GM19438 (cell line): ENCODE results near the gene VPS18.

Experiments
- ATAC-seq: cut with Tn5 transposase; IDR thresholded peaks from one replicate; pipeline ENCODE4 v1.9.1; 2021; ENCODE audit warnings: low read depth; ENCODE audit not compliant: unreplicated experiment

The VPS18 gene

DNA sequence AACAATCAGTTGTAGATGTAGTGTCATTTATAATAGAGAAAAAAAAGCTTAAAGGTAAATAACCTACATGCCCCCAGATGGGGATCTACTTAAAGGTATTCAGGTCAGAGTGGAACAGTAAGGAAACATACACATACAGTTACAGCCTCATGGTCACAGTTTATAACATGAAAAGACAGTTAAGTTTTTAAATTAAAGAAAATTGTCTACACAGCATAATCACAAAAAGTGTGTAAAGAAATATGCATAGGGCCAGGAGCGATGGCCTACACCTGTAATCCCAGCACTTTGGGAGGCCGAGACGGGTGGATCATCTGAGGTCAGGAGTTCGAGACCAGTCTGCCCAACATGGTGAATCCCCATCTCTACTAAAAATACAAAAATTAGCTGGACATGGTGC, 27.1 kb upstream of the VPS18 start:
- ATAC-seq, result no peak

DNA sequence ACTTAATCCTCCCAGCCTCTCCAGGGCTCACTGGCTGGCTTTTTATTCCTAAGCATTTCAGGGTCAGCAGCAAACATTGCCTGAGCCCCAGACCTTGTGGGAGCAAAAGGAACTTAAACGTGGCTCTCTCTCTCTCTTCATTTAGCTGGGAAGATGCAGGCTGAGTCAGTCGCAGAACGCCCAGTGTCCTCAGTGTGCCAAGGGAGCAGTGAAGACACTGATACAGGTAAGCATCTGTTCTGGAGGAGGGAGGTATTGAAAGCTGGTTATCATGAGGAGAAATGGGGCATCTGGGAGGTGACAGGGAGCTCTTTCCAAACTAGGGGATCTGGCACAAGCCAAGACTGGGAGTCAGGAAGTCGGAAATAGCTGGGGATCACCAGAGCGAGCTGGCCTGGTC, 24.6 kb upstream of the VPS18 start:
- ATAC-seq, result no peak

DNA sequence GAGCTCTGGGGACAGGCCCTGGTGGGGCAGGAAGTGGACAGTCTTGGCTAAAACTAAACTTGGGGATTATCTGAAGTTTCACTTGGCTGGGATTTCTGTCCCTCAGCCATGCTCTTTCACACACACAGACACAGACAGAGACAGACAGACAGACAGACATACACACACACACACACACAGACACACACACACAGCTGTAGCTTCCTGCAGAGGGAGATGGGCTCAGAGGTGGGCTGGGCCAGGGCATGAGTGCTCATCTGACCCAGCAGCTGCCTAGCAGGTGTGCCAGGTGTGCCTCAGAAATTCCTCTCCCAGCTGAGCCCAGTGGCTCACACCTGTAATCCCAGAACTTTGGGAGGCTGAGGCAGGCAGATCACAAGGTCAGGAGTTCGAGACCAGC, 23.5 kb upstream of the VPS18 start:
- ATAC-seq, result no peak

DNA sequence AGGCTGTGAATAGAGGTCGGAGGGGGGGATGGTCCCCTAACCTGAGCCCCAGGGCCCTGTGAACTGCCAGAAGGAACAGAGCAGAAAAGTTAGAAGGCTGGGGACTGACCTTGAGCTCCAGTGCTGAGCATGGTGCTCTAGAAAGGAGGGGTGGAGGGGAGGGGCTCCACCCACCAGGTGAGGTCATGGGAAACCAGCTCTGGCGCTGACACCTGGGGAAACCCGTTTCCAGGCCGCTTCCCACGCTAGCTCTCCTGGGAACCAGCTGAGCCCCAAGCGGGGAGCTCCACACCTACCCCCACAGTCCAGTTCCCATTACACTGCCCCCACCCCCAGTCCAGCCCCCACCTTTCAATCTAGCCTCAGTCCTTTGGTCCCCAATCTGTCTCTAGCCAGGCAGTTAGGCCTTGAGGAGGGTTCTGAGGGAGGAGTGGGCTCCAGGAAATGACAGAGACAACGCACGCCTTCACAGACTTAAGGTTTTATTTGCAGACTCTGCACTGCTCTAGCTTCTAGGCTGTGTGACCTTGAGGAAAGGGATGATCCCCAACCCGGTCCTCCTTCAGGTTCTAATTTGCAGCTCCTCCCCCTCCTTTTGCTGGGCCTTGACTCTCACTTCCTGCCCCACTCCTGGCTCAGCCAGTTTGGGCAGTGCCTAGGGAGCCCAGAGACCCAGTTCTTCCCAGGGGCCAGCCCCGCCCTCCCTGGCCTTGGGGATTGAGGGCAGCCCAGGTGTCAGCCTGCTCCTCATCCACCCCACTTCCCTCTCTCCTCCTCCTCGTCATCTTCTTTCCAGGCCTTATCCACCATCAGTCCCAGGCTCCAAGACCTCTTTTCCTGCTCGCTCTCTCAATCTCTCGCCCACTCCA, 22.3 kb upstream of the VPS18 start:
- peak; percentile 41 for ATAC-seq

DNA sequence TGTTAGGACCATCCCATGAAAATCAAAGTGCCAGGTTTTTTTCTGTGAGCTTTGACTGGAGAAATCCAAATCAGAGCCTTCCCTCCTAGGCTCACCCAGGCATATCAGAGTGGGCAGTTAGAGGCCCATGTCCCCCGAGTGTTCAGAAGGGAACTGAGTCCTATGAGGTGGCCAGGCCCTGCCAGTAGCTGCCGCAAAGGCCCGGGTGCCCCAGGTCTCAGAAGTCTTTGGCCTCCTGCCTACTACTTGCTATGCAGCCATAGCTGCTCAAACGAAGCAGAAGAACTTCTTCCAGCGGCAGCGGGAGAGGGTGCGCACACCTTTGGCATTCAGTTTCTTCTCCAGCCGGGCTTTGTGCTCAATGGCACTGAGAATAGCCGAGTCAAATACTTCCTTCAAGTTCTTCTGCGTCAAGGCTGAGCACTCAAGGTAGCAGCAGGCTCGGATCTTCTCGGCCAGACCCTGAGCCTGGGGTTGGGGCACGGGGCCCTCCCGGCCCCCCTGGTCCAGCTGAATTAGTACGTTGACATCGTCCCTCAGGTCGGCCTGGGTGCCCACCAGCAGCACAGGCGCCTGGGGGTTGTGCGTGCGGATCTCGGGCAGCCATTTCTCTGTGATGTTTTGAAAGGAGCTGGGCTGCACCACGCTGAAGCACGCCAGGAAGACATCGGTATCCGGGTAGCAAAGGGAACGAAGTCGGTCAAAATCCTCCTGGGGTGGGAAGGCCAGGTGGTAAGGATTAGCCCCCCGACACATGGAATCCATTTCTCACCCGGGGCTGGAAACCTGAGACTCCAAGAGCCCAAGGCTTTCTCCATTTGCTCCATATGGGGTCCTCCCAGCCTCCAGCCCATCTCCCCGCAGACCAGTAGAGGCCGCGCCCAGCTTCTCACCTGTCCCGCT, 21.2 kb upstream of the VPS18 start:
- ATAC-seq, result no peak

DNA sequence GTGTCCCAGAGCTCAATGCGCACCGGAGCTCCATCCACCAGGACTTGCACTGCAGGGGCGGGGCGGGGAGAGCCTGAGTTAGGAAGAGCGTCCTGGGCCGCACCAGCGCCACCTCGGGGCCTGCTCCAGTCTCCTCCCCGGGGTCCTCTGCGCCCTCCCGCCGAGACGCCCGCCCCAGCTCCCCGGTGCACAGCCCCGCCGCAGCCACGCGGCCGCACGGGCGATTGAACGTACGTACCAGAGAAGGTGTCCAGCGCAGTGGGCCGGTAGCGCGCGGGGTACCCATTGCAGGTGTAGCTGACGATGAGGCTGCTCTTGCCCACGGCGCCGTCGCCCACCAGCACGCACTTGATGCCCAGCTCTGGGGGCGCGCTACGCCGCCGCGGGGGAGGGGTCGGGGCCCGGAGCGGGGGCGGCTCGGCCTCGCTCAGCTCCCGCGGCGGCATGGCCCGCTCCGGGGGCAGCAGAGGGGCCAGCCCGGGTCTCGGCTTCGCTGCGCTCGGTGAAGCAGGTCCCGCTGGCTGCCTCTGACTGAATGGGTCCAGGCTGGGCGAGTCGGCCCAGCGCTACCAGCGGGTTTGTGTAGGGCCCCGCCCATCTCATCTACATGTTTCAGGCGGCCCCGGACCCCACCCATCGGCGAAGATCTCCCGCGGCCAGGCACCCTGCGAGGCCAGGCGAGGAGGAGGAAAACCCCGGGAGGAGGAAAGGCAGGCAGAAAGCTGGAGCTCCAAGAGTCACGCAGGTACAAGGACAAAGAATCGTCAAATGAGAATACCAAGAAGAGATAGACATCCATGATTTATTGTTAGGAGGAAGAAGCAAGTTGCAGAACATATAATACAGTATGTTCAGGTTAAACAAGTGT, 20.3 kb upstream of the VPS18 start, which contains the start of gene RHOV:
TSS of gene RHOV (minus strand) at position 541 of the 868 bp plus-strand sequence. CDS start at position 446, 95 bp downstream.
- ATAC-seq, result peak; percentile 59

DNA sequence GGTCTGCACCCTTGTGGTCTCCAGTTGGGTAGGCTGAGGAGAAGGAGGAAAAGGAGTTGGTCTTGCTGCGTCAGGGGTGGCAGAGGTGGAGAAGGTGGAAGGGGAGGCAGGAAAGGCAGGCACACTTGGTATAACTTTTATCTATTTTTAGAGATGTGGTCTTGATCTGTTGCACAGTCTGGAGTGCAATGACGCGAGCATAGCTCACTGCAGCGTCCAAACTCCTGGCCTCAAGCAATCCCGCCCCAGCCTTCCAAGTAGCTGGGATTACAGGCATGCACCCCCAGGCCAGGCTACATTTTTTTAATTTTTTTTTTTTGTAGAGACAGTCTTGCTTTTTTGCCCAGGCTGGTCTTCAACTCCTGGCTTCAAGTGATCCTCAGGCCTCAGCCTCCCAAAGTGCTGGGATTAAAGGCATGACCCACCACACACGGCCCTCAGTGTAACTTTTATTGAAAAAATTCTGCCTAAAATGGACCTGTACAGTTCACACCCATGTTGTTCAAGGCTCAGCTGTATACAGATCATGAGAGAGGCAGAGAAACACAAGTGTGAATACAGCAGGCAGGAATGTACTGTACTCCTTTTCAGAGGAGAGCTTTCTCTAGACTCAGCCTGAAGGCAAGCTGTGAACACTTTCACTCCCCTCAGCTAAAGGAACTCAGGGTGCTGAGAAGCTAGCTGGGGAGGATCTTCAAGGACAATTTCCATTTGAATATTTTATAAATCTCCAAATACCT, 18.1 kb upstream of the VPS18 start:
- ATAC-seq, result no peak

DNA sequence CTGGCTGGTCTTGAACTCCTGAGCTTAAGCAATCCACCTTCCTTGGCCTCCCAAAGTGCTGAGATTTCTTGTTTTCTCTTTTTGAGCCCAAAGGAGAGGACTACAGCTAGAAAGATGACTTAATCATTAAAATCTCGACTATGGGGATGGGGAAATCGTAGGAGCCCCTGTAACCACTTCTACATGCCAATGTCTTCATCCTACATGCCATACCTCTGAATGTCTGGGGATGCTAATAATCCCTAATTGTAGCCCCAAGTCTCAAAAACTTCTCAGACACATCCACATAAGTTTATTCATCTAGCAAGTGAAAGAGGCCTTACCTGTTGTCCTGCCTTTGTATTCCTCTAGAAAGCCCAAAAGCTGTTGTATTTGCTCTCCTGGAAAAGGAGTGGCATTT, 16.6 kb upstream of the VPS18 start:
- no peak for ATAC-seq

DNA sequence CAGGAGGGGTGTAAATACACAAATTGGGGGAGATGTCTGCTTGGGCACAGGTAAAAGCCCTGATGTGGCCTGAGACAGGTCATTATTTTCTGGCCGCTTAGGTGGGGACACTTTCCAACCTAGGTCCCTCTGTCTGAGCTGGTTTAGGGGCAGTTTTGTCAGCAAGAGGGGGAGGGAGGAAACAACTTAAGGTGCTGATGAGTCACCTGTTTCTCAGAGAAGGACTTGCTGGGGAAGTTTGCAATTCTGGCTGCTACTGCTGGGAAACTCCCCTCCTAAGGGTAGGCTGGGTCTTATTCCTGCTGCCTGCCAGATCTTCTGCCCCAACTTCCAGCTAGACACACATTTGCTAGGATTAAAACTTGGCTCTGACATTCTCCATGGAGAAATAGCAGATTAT, 15.5 kb upstream of the VPS18 start:
- no peak for ATAC-seq

DNA sequence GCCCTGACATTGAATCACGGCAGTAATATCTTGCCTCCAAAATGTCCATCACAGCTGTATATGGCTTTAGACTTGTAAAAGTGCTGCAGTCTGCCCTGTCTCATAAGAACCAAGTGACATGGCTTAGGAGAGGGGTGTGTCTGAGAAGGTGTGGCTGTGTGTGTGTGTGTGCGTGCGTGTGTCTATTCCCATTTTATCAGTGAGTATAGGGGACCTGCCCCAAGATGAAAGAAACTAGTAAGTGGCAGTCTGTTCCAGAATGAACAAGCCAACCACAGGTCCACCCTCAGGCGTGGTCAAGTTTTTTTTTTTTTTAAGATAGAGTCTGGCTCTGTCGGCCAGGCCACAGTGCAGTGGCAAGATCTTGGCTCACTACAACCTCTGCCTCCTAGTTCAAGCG, 14.6 kb upstream of the VPS18 start:
- no peak for ATAC-seq

DNA sequence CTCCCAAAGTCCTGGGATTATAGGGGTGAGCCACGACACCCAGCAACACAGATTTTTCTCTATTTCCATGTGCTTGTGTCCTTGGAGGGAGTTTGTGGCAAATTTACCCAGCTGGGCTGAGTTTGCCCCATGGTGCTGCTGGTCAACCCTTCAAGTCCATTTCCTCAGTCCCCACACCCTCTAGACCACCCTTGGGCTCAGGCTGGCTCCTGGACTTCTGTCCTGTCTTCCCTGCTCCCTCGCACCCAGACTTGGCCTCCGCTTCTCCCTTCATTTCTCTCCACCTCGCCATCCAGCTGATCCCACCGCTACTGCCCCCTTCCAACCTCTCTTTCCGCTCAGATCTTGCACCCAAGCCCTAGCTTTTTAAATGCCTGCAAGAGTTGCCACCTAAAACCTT, 12.9 kb upstream of the VPS18 start:
- no peak for ATAC-seq

DNA sequence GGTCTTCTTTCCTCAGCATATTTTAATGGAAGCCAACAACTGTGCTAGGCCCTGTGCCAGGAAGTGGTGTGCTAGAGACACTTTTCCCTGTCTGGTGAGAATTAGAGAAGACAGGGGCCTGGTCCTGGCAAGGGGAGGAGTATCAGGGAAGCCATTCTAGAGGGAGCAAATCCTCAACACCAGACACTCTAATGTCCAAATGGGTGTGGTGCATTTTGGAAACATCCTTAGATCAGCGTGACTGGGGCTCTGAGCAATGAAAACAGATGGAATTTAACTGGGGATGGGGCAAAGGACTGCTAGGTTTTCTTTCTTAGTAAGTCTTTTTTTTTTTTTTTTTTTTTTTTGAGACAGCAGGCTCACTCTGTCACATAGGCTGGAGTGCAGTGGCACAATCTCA, 7.7 kb upstream of the VPS18 start:
- no peak for ATAC-seq

DNA sequence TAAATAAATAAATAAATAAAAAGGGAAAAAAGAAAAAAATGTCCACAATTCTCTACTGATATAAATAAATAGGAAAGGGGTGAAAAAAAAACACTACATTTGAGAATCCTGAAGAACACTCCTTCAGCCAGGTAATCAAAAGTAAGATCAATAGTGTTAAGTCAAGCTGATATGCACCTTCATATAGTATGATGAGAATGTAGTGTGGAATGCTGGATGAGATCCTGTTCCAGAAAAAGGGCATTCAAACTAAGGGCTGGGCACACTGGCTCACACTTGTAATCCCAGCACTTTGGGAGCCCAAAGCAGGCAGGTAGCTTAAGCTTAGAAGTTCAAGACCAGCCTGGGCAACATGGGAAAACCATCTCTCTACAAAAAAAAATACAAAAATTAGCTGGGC, 5.1 kb upstream of the VPS18 start:
- ATAC-seq, result no peak

DNA sequence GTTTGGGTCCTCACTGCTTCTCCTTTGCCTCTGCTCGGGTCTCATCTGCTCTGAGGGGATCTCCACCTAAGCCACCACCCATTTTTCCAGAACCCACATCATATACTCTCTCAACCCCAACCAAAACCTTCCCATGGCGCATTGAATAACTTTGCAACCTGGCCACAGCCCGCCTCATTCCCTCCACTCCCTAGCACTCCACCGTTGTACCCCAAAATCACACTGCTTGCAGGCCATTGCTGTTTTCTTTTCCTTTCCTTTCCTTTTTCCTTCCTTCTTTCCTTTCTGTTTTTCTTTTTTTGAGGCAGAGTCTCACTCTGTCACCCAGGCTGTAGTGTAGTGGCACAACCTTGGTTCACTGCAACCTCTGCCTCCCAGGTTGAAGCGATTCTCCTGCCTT, 3.1 kb upstream of the VPS18 start:
- no peak for ATAC-seq

DNA sequence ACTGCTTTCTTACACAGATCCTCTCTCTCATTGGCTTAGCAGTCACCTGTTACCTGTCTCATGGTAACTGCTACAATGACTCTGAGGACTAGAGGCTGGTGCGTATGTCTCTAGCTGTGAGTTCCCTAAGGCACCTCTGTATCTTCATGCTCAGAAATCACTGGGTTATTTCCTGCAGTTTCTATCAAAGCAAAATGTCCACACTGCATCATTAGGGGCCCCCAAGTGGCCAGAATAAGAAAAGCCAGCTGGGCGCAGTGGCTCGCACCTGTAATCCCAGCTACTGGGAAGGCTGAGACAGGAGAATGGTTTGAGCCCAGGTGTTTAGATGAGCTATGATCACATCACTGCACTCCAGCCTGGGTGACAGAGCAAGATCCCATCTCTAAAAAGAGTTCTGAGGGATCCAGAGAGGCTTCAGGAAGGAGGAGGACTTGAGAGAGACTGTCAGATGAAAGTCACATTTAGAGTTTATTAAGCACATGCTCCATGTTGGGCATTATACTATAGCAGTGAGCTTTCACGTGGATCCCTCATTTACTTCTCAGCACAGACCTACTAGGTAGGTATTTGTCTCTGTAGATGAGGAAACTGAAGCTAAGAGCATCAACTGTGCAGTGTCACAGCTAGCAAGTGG, 2.3 kb upstream of the VPS18 start:
- ATAC-seq, result no peak

DNA sequence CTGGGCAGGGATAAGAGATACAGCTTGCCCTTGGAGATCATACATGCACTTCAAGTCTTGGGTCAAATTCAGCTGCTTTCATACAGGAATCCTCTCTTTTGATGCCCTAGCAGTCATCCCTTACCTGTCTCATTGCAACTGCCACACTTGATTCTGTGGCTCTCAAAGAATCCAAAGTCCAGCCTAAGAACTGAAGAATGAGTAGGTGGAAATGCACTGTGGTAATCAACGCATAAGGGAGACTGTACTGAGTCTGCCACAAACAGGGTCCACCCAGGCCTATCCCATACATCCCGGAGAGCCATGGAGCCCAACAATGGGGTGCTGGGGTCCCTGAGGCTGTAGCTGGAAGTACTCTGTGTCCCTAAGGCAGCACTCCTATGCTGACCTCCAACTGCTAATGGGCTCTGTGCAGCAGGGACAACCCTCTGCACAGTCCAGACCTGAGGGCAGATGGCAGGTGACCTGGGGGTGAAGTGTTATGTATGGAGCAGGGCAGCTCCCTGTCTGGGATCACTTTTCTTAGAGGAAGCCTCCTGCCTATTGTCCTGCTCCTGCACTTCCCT, 1.7 kb upstream of the VPS18 start:
- ATAC-seq, result no peak

DNA sequence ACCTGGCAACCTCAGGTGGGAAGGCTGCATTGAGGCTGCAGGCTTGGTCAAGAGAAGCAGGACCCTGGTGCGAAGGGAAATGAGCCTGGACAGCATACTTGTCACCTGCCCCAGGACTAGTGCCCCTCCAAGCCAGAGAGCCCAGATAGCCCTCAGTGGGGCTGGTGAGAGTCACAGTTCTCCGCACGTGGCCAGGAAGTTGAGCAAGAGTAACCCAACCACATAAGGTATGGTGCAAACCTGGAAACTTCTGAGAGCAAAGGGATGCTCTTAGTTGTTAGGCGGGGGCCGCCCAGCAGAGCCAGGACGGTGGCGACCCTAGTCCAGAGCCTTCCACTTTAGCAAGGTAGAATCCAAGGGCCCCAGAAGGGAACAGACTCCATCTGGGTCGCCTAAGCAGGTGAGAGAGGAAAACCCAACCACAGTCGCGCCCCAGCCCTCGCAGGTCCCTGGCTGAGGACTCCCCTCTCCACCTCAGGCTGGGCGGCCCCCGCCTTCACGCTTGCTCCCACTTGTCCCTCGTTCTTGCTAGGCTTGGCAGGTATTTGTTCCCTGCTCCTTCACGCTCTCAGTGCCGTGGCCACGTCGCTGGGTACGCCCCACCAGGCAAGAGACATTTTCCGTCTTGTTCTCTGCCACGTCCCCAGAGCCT, 1.1 kb upstream of the VPS18 start:
- no peak for ATAC-seq

DNA sequence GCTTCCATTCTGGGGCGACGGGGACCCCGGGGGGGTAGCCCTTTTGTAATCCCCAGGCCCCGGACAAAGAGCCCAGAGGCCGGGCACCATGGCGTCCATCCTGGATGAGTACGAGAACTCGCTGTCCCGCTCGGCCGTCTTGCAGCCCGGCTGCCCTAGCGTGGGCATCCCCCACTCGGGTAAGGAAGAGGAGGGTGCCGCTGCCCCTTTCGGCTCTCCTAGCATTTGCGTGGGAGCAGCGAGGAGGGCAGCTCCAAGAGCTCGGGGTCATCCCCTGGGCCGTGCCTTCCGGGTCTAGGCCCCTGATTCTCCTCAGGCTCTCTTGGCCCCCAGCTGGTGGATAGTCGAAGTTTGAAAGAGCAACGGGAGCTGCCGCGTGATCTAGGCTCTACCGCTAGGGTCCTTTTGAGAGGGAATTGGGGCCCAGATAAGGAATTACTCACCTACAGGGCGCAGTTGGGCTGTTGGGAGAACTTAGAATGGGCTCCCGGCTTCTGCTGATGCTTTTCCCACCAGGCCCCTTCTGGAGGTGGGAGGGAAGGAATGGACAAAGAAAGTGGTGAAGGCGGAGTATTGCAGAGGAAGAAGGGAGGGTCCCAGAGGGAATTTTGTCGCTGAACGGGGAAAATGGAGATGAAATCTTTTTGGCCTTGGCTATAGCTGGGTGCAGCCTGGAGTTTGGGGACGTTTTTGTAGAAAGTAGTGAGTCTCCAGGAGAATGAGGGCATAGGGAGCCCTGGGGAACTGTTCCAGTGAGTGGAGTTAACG, 615 bp downstream of the VPS18 start:
- peak; percentile 45 for ATAC-seq
